Osteocyte (in vitro differentiated cells): ENCODE data around the gene ITGB4. TPM values are rescaled to one million over a fixed set of nuclear protein-coding genes. Genes with fewer than 3 reads are reported as not detected.

Experiments used
- DNase-seq: peaks from one replicate; pipeline ENCODE4 v3.0.0; 2021; ENCODE audit warnings: mixed read lengths; ENCODE audit not compliant: unreplicated experiment; ENCODE audit errors: extremely low spot score
- H3K27ac Mint-ChIP-seq: one replicate; pipeline ENCODE4 v1.8.0; 2021; ENCODE audit warnings: mild to moderate bottlenecking, mixed read lengths; ENCODE audit not compliant: unreplicated experiment
- H3K27me3 Mint-ChIP-seq: one replicate; pipeline ENCODE4 v1.8.0; 2021; ENCODE audit warnings: mixed read lengths; ENCODE audit not compliant: unreplicated experiment
- H3K36me3 Mint-ChIP-seq: one replicate; pipeline ENCODE4 v1.8.0; 2021; ENCODE audit warnings: mixed read lengths; ENCODE audit not compliant: unreplicated experiment
- H3K4me1 Mint-ChIP-seq: one replicate; pipeline ENCODE4 v1.8.0; 2021; ENCODE audit warnings: mixed read lengths; ENCODE audit not compliant: unreplicated experiment
- H3K4me3 Mint-ChIP-seq: one replicate; pipeline ENCODE4 v1.8.0; 2021; ENCODE audit warnings: mild to moderate bottlenecking, moderate library complexity, mixed read lengths; ENCODE audit not compliant: unreplicated experiment
- H3K9me3 Mint-ChIP-seq: one replicate; pipeline ENCODE4 v1.8.0; 2021; ENCODE audit warnings: mixed read lengths; ENCODE audit not compliant: unreplicated experiment
- CTCF ChIP-seq: fragments of 200-600 bp; sonication (generic); IDR thresholded peaks from 2 replicates; pipeline ENCODE4 v1.5.0; 2021; ENCODE audit warnings: antibody characterized with exemption, mild to moderate bottlenecking, moderate library complexity
- total RNA-seq: library from RNA; stranded (reverse); gene quantifications from 2 replicates; pipeline ENCODE4 v1.2.1, GENCODE V29; 2021

The ITGB4 gene
- total RNA-seq, 1 donor from 2014 or later: 460 TPM

GRCh38 chr17:75724016-75725003 is 3.1 kb downstream of the ITGB4 start:
- Mint-ChIP-seq H3K27ac (no peak overlapping the region), H3K4me1 (peaks cover 27% of the 10 kb centered on the region), H3K36me3 (peaks cover 17% of the 10 kb centered on the region), H3K4me3 (no peak overlapping the region), H3K27me3 (no peaks in the 10 kb centered on the region), H3K9me3 (no peaks in the 10 kb centered on the region)
- DNase-seq: no peak
- no peak for TF ChIP-seq CTCF

GRCh38 chr17:75725504-75725903 is 4.2 kb downstream of the ITGB4 start:
- Mint-ChIP-seq H3K36me3 (peaks cover 25% of the 10 kb centered on the region), H3K9me3 (no peaks in the 10 kb centered on the region), H3K27ac (no peak overlapping the region), H3K4me1 (peaks cover 19% of the 10 kb centered on the region), H3K4me3 (no peak overlapping the region), H3K27me3 (no peaks in the 10 kb centered on the region)
- TF ChIP-seq CTCF: no peak
- no peak for DNase-seq

GRCh38 chr17:75727391-75727790 is 6.1 kb downstream of the ITGB4 start:
- Mint-ChIP-seq H3K4me3 (no peak overlapping the region), H3K36me3 (peaks cover 37% of the 10 kb centered on the region), H3K27ac (no peak overlapping the region), H3K27me3 (no peaks in the 10 kb centered on the region), H3K9me3 (no peaks in the 10 kb centered on the region), H3K4me1 (peaks cover 10% of the 10 kb centered on the region)
- no peak for DNase-seq
- no peak for TF ChIP-seq CTCF

- Mint-ChIP-seq H3K4me1 (peaks cover 5% of the 10 kb centered on the region), H3K27me3 (no peaks in the 10 kb centered on the region), H3K27ac (no peak overlapping the region), H3K4me3 (no peak overlapping the region), H3K9me3 (no peaks in the 10 kb centered on the region), H3K36me3 (peaks cover 48% of the 10 kb centered on the region)
- DNase-seq: no peak
- no peak for TF ChIP-seq CTCF
These were observed 8.1 kb downstream of the ITGB4 start for GRCh38 chr17:75729351-75729750.

GRCh38 chr17:75730065-75730464 is 8.8 kb downstream of the ITGB4 start:
- H3K27ac Mint-ChIP-seq: no peak overlapping the region

More at GRCh38 chr17:75730065-75730464, 8.8 kb downstream of the ITGB4 start:
- TF ChIP-seq CTCF: no peak
- Mint-ChIP-seq H3K4me3 (no peak overlapping the region), H3K9me3 (no peaks in the 10 kb centered on the region), H3K36me3 (peaks cover 50% of the 10 kb centered on the region), H3K27me3 (no peaks in the 10 kb centered on the region), H3K4me1 (peaks cover 8% of the 10 kb centered on the region)
- no peak for DNase-seq
